NCI-H345 treated with DMSO at 0.1 percent for 48 hours (cell line): ENCODE measurements around the gene CYP17A1.
"Not testable (repeated sequence)": the region's sequence is repeated elsewhere in the genome, so short reads cannot be mapped to it uniquely, and the experiment has no call there.

Source experiments
- DNase-seq: peaks from one replicate; lab custom pipeline; 2025; ENCODE audit not compliant: unreplicated experiment; lab: John Stamatoyannopoulos, UW

CYP17A1 gene

GRCh38 chr10:102837230-102837721 lies at the start of gene CYP17A1:
Gene CYP17A1 (minus strand): TSS chr10:102837413. CDS start chr10:102837361, 52 bp downstream.
- no peak for DNase-seq

- no peak for DNase-seq
These were observed 43.0 kb upstream of the CYP17A1 start for GRCh38 chr10:102880256-102880655.

- no peak for DNase-seq
These were observed 41.4 kb upstream of the CYP17A1 start for GRCh38 chr10:102878629-102879028.

GRCh38 chr10:102876747-102877153 lies 39.5 kb upstream of the CYP17A1 start:
- DNase-seq: no peak

GRCh38 chr10:102872163-102872562 lies 35.0 kb upstream of the CYP17A1 start:
- no peak for DNase-seq

GRCh38 chr10:102870221-102870620 lies 33.0 kb upstream of the CYP17A1 start:
- DNase-seq: no peak

- no peak for DNase-seq
These were observed 32.3 kb upstream of the CYP17A1 start, which contains the start of gene AS3MT for GRCh38 chr10:102869258-102870198. Gene AS3MT (plus strand): TSS chr10:102869470. CDS start chr10:102869593, 123 bp downstream.

GRCh38 chr10:102868911-102869257 lies 31.7 kb upstream of the CYP17A1 start:
- no peak for DNase-seq

- no peak for DNase-seq
These were observed 28.4 kb upstream of the CYP17A1 start for GRCh38 chr10:102865620-102866019.

GRCh38 chr10:102863660-102864059 lies 26.4 kb upstream of the CYP17A1 start:
- no peak for DNase-seq

- no peak for DNase-seq
These were observed 22.7 kb upstream of the CYP17A1 start for GRCh38 chr10:102859911-102860310.

- DNase-seq: no peak
These were observed 19.7 kb upstream of the CYP17A1 start for GRCh38 chr10:102856758-102857424.

GRCh38 chr10:102855731-102856436 lies 18.7 kb upstream of the CYP17A1 start:
- DNase-seq: not testable (repeated sequence)

- DNase-seq: not testable (repeated sequence)
These were observed 16.0 kb upstream of the CYP17A1 start for GRCh38 chr10:102853237-102853636.

GRCh38 chr10:102850025-102850518 lies 12.9 kb upstream of the CYP17A1 start:
- DNase-seq: no peak

- DNase-seq: no peak
These were observed 8.2 kb upstream of the CYP17A1 start for GRCh38 chr10:102845352-102845902.

- not testable (repeated sequence) for DNase-seq
These were observed 7.1 kb upstream of the CYP17A1 start for GRCh38 chr10:102844190-102844776.

GRCh38 chr10:102843139-102843538 lies 5.9 kb upstream of the CYP17A1 start:
- not testable (repeated sequence) for DNase-seq

- no peak for DNase-seq
These were observed 4.7 kb upstream of the CYP17A1 start for GRCh38 chr10:102841827-102842345.
